CD4-positive, alpha-beta T cell treated with Interferon alpha-2 for 1 hour (primary cell): ENCODE results near the gene DEFB124.

ENCODE experiments used
- DNase-seq, 2 donors: peaks; one replicate each; pipeline ENCODE4 v3.0.0-alpha.2; 2020 to 2022

DEFB124 gene

DNA sequence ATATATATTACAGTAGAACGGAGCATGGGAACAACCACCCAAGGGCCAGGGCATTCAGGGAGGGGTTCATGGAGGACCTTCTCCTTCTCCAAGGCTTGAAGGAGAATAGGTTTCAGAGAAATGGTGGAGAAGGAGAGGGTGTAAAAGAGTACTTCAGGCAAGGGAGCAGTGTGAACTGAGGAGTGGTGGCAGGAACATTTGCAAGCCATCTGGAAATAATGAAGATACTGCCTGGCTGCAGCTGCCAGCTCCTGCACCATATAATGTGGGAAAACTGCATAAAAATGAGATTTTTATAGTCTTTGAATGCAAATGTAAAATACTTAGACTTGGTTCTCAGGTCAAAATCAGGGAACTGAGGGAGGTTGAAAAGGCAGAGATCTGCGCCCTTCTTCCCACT is 59.3 kb downstream of the DEFB124 start:
- no peak for DNase-seq
